Endodermal cell (in vitro differentiated cells): ENCODE results near the gene CLDN16. TPM values are rescaled to one million over a fixed set of nuclear protein-coding genes. Genes with fewer than 3 reads are reported as not detected.

ENCODE experiments used
- DNase-seq: peaks from one replicate; pipeline ENCODE4 v3.0.0-alpha.2; 2017
- H3K27ac ChIP-seq: 2 replicates; pipeline ENCODE4 v1.5.1; 2013; ENCODE audit warnings: mild to moderate bottlenecking, low read depth, low read length, moderate library complexity
- H3K27me3 ChIP-seq: 2 replicates; pipeline ENCODE4 v1.6.1; 2013; ENCODE audit warnings: mild to moderate bottlenecking, low read length, moderate library complexity; ENCODE audit not compliant: insufficient read depth, control insufficient read depth, poor library complexity, severe bottlenecking
- H3K36me3 ChIP-seq: 2 replicates; pipeline ENCODE4 v1.7.0; 2013; ENCODE audit warnings: mild to moderate bottlenecking, low read length, moderate library complexity; ENCODE audit not compliant: control insufficient read depth, insufficient read depth
- H3K4me1 ChIP-seq: one replicate; pipeline ENCODE4 v1.7.0; 2013; ENCODE audit warnings: low read length; ENCODE audit not compliant: control insufficient read depth, insufficient read depth
- H3K4me3 ChIP-seq: 2 replicates; pipeline ENCODE4 v1.5.1; 2013; ENCODE audit warnings: mild to moderate bottlenecking, low read length, moderate library complexity
- H3K9ac ChIP-seq: 2 replicates; pipeline ENCODE4 v1.6.1; 2013; ENCODE audit warnings: mild to moderate bottlenecking, low read length, moderate library complexity; ENCODE audit not compliant: poor library complexity, severe bottlenecking; ENCODE audit errors: extremely low read depth
- H3K9me3 ChIP-seq: 2 replicates; pipeline ENCODE4 v1.6.1; 2013; ENCODE audit warnings: mild to moderate bottlenecking, low read length, moderate library complexity; ENCODE audit not compliant: control insufficient read depth
- H3K27ac Mint-ChIP-seq: 2 replicates; pipeline ENCODE4 v1.8.0; 2020; ENCODE audit warnings: mixed read lengths
- H3K27me3 Mint-ChIP-seq: 2 replicates; pipeline ENCODE4 v1.8.0; 2021; ENCODE audit warnings: mild to moderate bottlenecking, mixed read lengths; ENCODE audit not compliant: insufficient read depth
- H3K36me3 Mint-ChIP-seq: 2 replicates; pipeline ENCODE4 v1.8.0; 2020; ENCODE audit warnings: low read depth, mixed read lengths
- H3K4me1 Mint-ChIP-seq: 2 replicates; pipeline ENCODE4 v1.8.0; 2020; ENCODE audit warnings: mixed read lengths
- H3K4me3 Mint-ChIP-seq: 2 replicates; pipeline ENCODE4 v1.8.0; 2020; ENCODE audit warnings: mild to moderate bottlenecking, moderate library complexity, mixed read lengths
- H3K9me3 Mint-ChIP-seq: 2 replicates; pipeline ENCODE4 v1.8.0; 2020; ENCODE audit warnings: mild to moderate bottlenecking, mixed read lengths
- CTCF ChIP-seq: fragments of 200-600 bp; sonication (generic); conservative IDR thresholded peaks from 2 replicates; pipeline ENCODE4 v1.5.0; 2021; ENCODE audit warnings: antibody characterized with exemption, mild to moderate bottlenecking
- WGBS, 2 experiments: methylation state at CpG; one replicate each; pipeline versions ENCODE4 v1.1.5 to v1.1.7; 2013; ENCODE audit warnings: missing lambda C conversion rate in 2 of 2, mixed read lengths in 1 of 2; ENCODE audit not compliant: insufficient coverage in 1 of 2, insufficient read length in 1 of 2; 5-methylcytosine and 5-hydroxymethylcytosine counted together
- total RNA-seq, 2 donors: library from RNA; stranded (reverse); fragmentation: NEBNext Ultra II Directional in 1 of 2; extraction: Animal tissue kit (Norgen Biotek cat#: 25700) in 1 of 2; gene quantifications; 2 replicates in 1 of 2; 3 replicates in 1 of 2; pipeline ENCODE4 v1.2.1, GENCODE V29; 2021

CLDN16 gene
- total RNA-seq, 2 donors from 2014 or later: 0.40 to 1.1 TPM

DNA sequence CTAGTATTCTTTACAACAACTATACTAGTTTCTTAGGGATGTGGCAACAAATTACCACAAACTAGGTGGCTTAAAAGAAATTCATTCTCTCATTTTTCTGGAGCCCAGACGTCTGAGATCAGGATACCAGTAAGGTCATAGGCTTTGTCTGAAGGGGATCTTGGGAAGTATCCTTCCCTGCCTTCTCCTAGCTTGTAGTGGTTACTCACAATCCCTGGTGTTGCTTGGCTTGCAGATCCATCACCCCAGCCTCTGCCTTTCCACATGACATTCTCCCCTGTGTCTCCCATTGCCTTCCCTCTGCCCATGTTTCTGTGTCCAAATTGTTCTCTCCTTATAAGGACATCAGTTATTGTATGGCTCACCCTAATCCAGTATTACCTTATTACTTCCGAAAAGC lies 41.4 kb upstream of the CLDN16 start:
- no peak overlapping the region for H3K27ac ChIP-seq
- Mint-ChIP-seq H3K4me1 (peaks cover 15% of the 10 kb centered on the region), H3K9me3 (no peaks in the 10 kb centered on the region)

GRCh38 chr3:190352861-190353457 lies 35.0 kb upstream of the CLDN16 start:
- peaks cover 8% of the 10 kb centered on the region for H3K9me3 ChIP-seq
- H3K9ac ChIP-seq: no peak overlapping the region
- Mint-ChIP-seq H3K27ac (no peak overlapping the region), H3K36me3 (no peaks in the 10 kb centered on the region), H3K9me3 (no peaks in the 10 kb centered on the region), H3K27me3 (no peaks in the 10 kb centered on the region), H3K4me3 (no peak overlapping the region), H3K4me1 (peaks cover 16% of the 10 kb centered on the region)
- no peak overlapping the region for H3K27ac ChIP-seq
- no peak for DNase-seq
- no peaks in the 10 kb centered on the region for H3K36me3 ChIP-seq
- TF ChIP-seq CTCF: no peak
- no peaks in the 10 kb centered on the region for H3K27me3 ChIP-seq
- H3K4me1 ChIP-seq: no peaks in the 10 kb centered on the region
- H3K4me3 ChIP-seq: no peak overlapping the region
- no CpG with 5 or more reads among the region's 1 CpG for WGBS, 2 experiments

More for the DNA sequence above, 41.4 kb upstream of the CLDN16 start:
- 98 to 100% methylated on average over 1 to 2 of the region's 2 CpGs for WGBS, 2 experiments
- no peak overlapping the region for H3K4me3 ChIP-seq
- no peaks in the 10 kb centered on the region for H3K36me3 ChIP-seq
- no peak overlapping the region for H3K9ac ChIP-seq
- Mint-ChIP-seq H3K4me3 (no peak overlapping the region), H3K36me3 (no peaks in the 10 kb centered on the region), H3K27ac (no peak overlapping the region), H3K27me3 (no peaks in the 10 kb centered on the region)
- H3K9me3 ChIP-seq: no peaks in the 10 kb centered on the region
- H3K27me3 ChIP-seq: no peaks in the 10 kb centered on the region
- no peaks in the 10 kb centered on the region for H3K4me1 ChIP-seq
- DNase-seq: no peak
- no peak for TF ChIP-seq CTCF

DNA sequence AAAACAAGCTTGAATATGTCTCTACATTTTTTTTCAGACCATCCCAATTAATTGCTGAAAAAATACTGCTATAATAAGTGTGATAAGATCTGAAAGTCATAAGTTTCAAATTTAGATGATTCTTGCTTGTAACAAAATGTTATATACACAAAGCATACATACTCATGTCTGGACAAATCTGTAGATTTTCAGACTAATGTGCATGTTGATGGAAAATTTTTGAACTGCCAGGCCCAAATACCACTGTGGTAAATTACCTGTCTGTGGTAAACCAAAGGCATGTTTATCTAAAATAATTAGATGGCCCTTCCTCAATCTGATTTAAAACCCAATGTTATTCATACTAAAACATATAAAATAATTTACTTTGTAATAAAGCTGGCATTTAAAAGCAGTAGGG lies 31.7 kb upstream of the CLDN16 start:
- DNase-seq: no peak
- Mint-ChIP-seq H3K36me3 (no peaks in the 10 kb centered on the region), H3K4me3 (no peak overlapping the region), H3K27ac (no peak overlapping the region), H3K9me3 (no peaks in the 10 kb centered on the region), H3K27me3 (no peaks in the 10 kb centered on the region), H3K4me1 (peaks cover 11% of the 10 kb centered on the region)
- Histone ChIP-seq H3K27me3 (no peaks in the 10 kb centered on the region), H3K27ac (no peak overlapping the region), H3K4me3 (no peak overlapping the region), H3K9me3 (peaks cover 8% of the 10 kb centered on the region), H3K36me3 (no peaks in the 10 kb centered on the region), H3K9ac (no peak overlapping the region), H3K4me1 (no peaks in the 10 kb centered on the region)
- no peak for TF ChIP-seq CTCF
